ENCODE data around the gene ANKRD6. TPM values are rescaled to one million over a fixed set of nuclear protein-coding genes. Genes with fewer than 3 reads are reported as not detected.

The ANKRD6 gene
- total RNA-seq, 1 donor from 2014 or later, result 14.9 TPM

- no peak for DNase-seq (ENCODE audit: low spot score)
Observed at GRCh38 chr6:89509777-89510281, 76.9 kb downstream of the ANKRD6 start.

DNA sequence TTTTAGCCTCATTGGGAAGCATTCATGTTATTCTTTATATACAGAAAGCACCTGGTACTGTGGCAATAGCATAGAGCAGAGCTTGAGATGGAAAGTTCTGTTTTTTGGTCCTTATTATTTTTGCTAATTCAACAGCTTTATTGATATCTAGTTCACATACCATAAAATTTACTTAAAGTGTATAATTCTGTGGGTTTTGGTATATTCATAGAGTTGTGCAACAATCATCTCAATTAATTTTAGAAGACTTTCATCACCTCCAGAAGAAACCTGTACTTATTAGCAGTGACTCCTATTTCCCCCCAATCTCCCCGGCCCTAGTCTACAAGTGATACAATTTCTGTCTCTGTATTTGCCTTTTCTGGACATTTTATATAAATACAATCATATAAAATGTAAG, 77.4 kb downstream of the ANKRD6 start:
- DNase-seq (ENCODE audit: low spot score), result no peak

GRCh38 chr6:89518352-89519055, 85.6 kb downstream of the ANKRD6 start:
- no peak for DNase-seq (ENCODE audit: low spot score)

- DNase-seq (ENCODE audit: low spot score), result no peak
Observed at GRCh38 chr6:89520736-89521135, 87.8 kb downstream of the ANKRD6 start.

GRCh38 chr6:89522778-89523177, 89.8 kb downstream of the ANKRD6 start:
- no peak for DNase-seq (ENCODE audit: low spot score)

DNA sequence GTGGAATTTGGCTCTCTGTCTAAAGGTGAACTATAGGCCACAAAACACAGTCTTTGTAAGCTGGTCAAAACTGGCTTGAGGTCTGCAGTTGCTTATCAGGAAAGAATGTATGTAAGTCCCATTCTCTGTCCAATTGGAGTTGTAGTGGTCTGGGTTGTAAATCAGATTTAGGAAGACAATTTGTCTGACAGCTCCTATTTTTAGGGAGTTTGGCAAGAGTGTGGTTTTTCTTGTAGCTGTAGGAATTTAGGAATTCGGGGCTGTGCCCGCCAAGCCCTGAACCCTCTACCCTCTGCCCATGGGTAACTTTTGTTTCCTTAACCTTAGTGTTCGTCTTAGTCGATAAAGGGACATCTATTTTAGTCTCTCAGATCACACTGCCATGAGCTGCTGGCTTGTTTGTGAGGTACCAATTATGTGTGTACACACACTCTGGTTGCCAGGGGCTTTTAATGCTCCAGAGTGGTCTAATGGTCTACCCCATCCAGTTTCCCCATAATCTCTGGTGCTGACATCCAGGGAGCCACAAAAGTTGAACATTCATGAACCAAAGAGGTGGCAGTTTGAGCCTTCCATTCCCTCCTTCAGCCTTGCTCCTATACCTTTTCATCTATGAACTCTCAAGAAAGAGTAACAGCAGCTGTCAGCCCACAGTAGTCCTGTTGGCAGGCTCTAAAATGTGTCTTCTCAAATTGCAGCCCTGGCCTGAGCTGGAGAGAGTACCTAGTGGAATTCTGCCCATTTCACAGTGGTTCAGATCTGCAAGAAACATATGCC, 93.0 kb downstream of the ANKRD6 start:
- DNase-seq (ENCODE audit: low spot score), result no peak

DNA sequence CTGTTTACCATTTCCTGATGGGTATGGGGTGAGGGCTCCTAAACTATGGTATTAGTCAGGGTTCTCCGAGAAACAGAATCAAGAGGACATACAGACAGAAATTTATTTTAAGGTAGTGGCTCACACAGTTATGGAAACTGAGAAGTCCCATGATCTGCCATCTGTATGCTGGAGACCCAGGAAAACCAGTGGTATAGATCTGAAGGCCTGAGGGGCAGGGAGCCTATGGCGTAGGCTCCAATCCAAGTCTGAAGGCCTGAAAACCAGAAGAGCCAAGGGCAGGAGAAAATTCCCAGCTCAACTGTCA, 93.6 kb downstream of the ANKRD6 start:
- DNase-seq (ENCODE audit: low spot score), result no peak

DNA sequence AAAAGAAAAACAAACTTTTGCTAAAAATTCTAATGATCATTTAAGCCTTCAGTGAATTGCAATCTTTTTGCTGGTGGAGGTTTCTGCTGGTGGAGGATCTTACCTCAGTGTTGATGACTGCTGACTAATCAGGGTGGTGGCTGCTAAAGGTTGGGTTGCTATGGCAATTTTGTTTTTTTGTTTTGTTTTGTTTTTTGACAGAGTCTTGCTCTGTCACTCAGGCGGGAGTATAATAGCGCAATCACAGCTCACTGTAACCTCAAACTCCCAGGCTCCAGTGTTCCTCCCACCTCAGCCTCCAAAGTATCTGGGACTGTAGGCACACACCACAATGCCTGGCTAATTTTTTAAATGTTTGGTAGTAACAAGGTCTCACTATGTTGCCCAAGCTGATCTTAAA, 94.7 kb downstream of the ANKRD6 start:
- DNase-seq (ENCODE audit: low spot score), result no peak

DNA sequence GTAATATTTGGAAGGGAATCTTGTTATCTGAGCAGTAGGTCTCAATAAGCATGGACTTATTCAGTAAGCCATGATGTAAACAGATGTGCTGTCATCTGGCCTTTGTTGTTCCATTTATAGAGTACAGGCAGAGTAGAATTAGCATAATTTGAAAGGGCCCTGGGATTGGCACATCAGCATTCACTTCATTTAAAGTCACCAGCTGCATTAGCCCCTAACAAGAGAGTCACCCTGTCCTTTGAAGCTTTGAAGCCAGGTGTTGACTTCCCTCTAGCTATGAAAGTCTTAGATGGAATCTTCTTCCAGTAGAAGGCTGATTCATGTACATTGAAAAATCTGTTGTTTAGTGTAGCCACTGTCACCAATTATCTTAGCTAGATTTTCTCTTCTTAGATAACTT, 95.9 kb downstream of the ANKRD6 start:
- DNase-seq (ENCODE audit: low spot score), result no peak

DNA sequence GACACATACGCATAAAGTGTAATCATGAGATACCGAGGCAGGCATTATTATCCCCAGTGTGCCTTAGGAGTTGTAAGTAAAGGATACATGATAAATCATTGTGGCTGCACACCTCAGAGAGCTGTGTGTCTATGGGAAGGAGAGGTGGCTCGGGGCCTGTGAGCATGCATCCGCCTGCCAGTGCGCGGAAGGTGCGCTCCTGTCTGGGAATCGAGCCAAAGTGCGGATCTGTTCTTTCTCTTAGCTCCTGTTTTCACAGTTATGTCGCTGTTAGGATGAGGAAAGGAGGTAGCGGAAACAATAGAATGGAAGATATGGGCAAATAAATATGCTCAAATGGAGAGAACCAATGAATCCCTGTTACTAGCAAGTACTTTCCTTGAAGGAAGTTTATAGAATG, 98.0 kb downstream of the ANKRD6 start:
- no peak for DNase-seq (ENCODE audit: low spot score)

GRCh38 chr6:89536231-89536630, 103.3 kb downstream of the ANKRD6 start:
- DNase-seq (ENCODE audit: low spot score), result no peak

GRCh38 chr6:89539779-89540178, 106.8 kb downstream of the ANKRD6 start:
- no peak for DNase-seq (ENCODE audit: low spot score)

GRCh38 chr6:89542081-89542857, 109.3 kb downstream of the ANKRD6 start:
- DNase-seq (ENCODE audit: low spot score), result no peak

- no peak for DNase-seq (ENCODE audit: low spot score)
Observed at GRCh38 chr6:89542866-89543265, 109.9 kb downstream of the ANKRD6 start.

DNA sequence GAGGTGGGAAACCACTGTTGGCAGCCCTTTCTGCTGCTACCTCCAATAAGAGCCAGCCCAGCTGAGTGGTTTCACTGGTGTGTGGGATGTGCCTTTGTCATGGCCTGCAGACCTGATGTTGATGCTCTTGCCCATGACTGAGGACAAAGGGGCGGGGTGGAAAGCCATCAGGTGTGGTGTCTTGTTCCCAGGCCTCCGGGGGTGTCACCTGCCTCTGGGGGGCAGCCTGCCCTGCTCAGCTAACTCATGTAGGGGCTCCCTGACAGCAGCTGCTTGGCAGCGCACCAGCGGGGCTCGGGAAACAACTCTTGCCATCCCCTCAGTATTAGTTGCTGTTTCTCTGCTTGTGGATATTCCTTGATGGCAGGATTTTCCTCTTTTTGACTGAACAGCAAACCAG, 114.3 kb downstream of the ANKRD6 start:
- no peak for DNase-seq (ENCODE audit: low spot score)

- no peak for DNase-seq (ENCODE audit: low spot score)
Observed at GRCh38 chr6:89553431-89553830, 120.5 kb downstream of the ANKRD6 start.

GRCh38 chr6:89554106-89554505, 121.2 kb downstream of the ANKRD6 start:
- no peak for DNase-seq (ENCODE audit: low spot score)

DNA sequence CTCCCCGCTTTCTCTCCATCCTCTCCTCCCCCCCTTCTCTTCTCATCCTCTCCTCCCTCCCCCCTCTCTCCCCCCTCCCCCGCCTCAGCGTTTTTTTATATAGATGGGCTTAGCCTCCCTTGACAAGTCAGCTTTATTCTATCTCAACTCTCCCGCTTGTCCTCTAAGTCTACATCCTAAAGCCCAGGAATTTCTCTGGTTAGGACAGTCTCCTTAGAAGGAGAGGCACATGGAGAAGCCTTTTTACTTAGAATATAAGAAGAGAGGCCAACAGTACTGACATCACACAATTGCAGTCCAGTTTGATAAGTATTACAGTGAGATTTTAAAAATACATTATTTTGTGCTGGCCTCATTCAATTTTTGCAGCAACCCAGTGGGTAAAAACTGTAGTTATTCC, 122.1 kb downstream of the ANKRD6 start:
- no peak for DNase-seq (ENCODE audit: low spot score)

- DNase-seq (ENCODE audit: low spot score), result no peak
Observed at GRCh38 chr6:89555806-89556205, 122.9 kb downstream of the ANKRD6 start.

- DNase-seq (ENCODE audit: low spot score), result no peak
Observed at GRCh38 chr6:89559487-89559886, 126.5 kb downstream of the ANKRD6 start.

- no peak for DNase-seq (ENCODE audit: low spot score)
Observed at GRCh38 chr6:89562093-89562973, 129.4 kb downstream of the ANKRD6 start.

DNA sequence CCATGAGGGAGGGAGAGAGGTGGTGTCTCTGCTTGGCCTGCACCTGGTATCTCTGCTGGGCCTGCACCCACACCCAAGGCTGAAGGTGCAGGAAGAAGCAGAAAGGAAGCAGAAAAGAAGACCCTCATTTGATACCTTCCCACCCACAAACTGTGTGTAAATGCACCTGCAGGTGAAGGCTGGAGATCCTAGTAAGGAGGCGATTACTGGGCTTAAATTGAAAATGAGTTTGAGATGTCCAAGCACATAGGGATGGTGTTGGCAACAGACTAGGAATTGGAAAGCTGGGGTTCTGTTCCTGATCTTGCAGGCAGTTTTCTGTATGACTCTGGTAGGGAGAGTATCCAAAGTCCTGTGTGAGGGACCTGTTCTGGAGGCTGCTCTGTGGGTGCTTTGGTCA, 130.9 kb downstream of the ANKRD6 start:
- DNase-seq (ENCODE audit: low spot score), result no peak
